HEK293T (cell line): ENCODE data around the gene C3orf52.

ENCODE experiments used
- CTCF ChIA-PET: fragments of 350-600 bp; formaldehyde crosslinking; extraction: SDS; loops from one replicate; lab custom pipeline; 2021; ENCODE audit warnings: antibody characterized with exemption, inconsistent platforms; lab: Yijun Ruan, JAX
- POLR2A ChIA-PET: fragments of 350-600 bp; formaldehyde crosslinking; extraction: SDS; loops from one replicate; lab custom pipeline; 2020; ENCODE audit warnings: antibody characterized with exemption, inconsistent platforms; lab: Yijun Ruan, JAX
- DNase-seq: peaks from one replicate; pipeline ENCODE4 v3.0.0; 2012; ENCODE audit warnings: mixed read lengths; ENCODE audit errors: extremely low spot score
- ARNT ChIP-seq: fragments of 450-650 bp; IDR thresholded peaks from 2 replicates; pipeline ENCODE4 v1.6.1; 2017; ENCODE audit warnings: mild to moderate bottlenecking
- BHLHE40 ChIP-seq: fragments of 450-650 bp; IDR thresholded peaks from 2 replicates; pipeline ENCODE4 v1.6.1; 2016; ENCODE audit warnings: mild to moderate bottlenecking, moderate library complexity, borderline replicate concordance
- CTBP1 ChIP-seq: fragments of 450-650 bp; IDR thresholded peaks from 2 replicates; pipeline ENCODE4 v1.6.1; 2016; ENCODE audit warnings: borderline replicate concordance
- ELF4 ChIP-seq: fragments of 450-650 bp; IDR thresholded peaks from 2 replicates; pipeline ENCODE4 v1.6.1; 2017; ENCODE audit warnings: antibody characterized with exemption
- FOXA1 ChIP-seq: fragments of 450-650 bp; IDR thresholded peaks from 2 replicates; pipeline ENCODE4 v1.6.1; 2016; ENCODE audit warnings: mild to moderate bottlenecking
- FOXK2 ChIP-seq: fragments of 450-650 bp; IDR thresholded peaks from 2 replicates; pipeline ENCODE4 v1.6.1; 2016; ENCODE audit warnings: mild to moderate bottlenecking
- FOXM1 ChIP-seq: fragments of 450-650 bp; IDR thresholded peaks from 2 replicates; pipeline ENCODE4 v1.6.1; 2017; ENCODE audit warnings: mild to moderate bottlenecking, borderline replicate concordance
- HDGF ChIP-seq: fragments of 450-650 bp; IDR thresholded peaks from 2 replicates; pipeline ENCODE4 v1.6.1; 2017; ENCODE audit warnings: antibody characterized with exemption, borderline replicate concordance
- L3MBTL2 ChIP-seq: fragments of 450-650 bp; conservative IDR thresholded peaks from 2 replicates; pipeline ENCODE4 v1.6.1; 2016; ENCODE audit warnings: mild to moderate bottlenecking
- LEF1 ChIP-seq: fragments of 450-650 bp; IDR thresholded peaks from 2 replicates; pipeline ENCODE4 v1.6.1; 2017; ENCODE audit warnings: mild to moderate bottlenecking, borderline replicate concordance
- NFRKB ChIP-seq: fragments of 450-650 bp; IDR thresholded peaks from 2 replicates; pipeline ENCODE4 v1.6.1; 2016; ENCODE audit warnings: mild to moderate bottlenecking, moderate library complexity
- SP1 ChIP-seq: fragments of 450-650 bp; IDR thresholded peaks from 2 replicates; pipeline ENCODE4 v1.6.1; 2017
- SUZ12 ChIP-seq: fragments of 450-650 bp; IDR thresholded peaks from 2 replicates; pipeline ENCODE4 v1.6.1; 2016; ENCODE audit warnings: mild to moderate bottlenecking
- TARDBP ChIP-seq: fragments of 450-650 bp; IDR thresholded peaks from 2 replicates; pipeline ENCODE4 v1.6.1; 2016
- ZNF384 ChIP-seq: fragments of 450-650 bp; IDR thresholded peaks from 2 replicates; pipeline ENCODE4 v1.6.1; 2016
- TF ChIP-seq, protein P1 (sequence below): fragments of 450-650 bp; IDR thresholded peaks from 2 replicates; pipeline ENCODE4 v1.6.1; 2016

C3orf52 gene

DNA sequence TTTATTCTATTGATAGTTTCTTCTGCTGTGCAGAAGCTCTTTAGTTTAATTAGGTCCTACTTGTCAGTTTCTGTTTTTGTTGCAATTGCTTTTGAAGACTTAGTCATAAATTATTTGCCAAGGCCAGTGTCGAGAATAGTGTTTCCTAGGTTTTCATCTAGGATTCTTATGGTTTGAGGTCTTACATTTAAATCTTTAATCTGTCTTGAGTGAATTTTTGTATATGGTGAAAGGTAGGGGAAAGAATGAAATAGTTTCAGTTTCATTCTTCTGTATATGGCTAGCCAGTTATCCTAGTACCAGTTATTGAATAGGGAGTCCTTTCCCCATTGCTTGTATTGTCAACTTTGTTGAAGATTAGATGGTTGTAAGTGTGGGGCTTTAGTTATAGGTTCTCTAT, 57.5 kb downstream of the C3orf52 start:
- TF ChIP-seq FOXA1 (no peak), ZNF384 (no peak), L3MBTL2 (no peak), NFRKB (no peak), ELF4 (no peak), FOXK2 (no peak)
- CTCF ChIA-PET, result no interaction called here
- POLR2A ChIA-PET, result no interaction called here
- DNase-seq, result no peak

DNA sequence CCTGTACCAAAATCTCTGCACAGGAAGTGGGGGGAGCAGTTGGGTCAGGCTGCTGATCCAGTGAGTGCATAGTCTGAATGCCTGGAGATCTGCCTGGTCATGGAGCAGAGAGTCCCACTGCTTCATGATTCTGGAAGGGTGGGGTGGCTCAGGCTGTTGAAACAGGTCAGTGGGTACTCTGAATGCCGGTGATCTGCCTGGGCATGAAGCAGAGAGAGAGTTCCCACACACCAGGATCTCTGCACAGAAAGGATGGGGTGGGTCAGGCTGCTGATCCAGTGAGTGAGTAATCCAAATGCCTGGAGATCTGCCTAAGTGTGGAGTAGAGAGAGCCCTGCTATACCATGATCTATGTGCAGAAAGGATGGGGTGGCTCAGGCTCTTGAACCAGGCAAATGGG, 62.9 kb downstream of the C3orf52 start:
- ChIA-PET POLR2A (no interaction called here), CTCF (no interaction called here)
- DNase-seq, result no peak
- no peak for TF ChIP-seq FOXM1
- TF ChIP-seq NFRKB, result no peak
- no peak for TF ChIP-seq FOXA1
- TF ChIP-seq LEF1, result no peak
- no peak for TF ChIP-seq SP1
- TF ChIP-seq HDGF, result no peak
- no peak for TF ChIP-seq ELF4
- TF ChIP-seq ARNT, result no peak
- TF ChIP-seq, protein P1, sequence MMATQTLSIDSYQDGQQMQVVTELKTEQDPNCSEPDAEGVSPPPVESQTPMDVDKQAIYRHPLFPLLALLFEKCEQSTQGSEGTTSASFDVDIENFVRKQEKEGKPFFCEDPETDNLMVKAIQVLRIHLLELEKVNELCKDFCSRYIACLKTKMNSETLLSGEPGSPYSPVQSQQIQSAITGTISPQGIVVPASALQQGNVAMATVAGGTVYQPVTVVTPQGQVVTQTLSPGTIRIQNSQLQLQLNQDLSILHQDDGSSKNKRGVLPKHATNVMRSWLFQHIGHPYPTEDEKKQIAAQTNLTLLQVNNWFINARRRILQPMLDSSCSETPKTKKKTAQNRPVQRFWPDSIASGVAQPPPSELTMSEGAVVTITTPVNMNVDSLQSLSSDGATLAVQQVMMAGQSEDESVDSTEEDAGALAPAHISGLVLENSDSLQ, result no peak
- no peak for TF ChIP-seq CTBP1
- TF ChIP-seq TARDBP, result no peak
- no peak for TF ChIP-seq ZNF384
- no peak for TF ChIP-seq L3MBTL2
- TF ChIP-seq FOXK2, result no peak
- no peak for TF ChIP-seq BHLHE40
- TF ChIP-seq SUZ12, result no peak

DNA sequence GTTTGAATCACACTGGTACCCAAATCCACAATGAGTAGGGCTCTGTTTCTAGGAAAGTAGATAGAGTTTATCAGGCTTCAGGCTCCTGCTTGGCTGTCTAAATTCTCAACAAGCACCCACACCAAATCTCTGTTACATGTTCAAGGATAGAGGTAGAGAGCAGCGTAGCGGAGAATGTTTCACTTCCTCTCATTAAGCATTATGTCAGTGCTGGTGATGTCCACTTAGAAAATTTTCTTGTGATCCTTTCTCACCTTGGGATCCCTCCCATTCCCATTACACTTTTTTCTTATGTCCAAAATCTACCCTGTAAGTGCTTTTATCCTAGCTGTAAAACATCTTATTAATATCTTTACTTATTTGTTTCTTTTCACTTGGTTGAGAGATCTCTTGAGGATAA, 81.6 kb downstream of the C3orf52 start:
- POLR2A ChIA-PET, result no interaction called here
- no peak for DNase-seq
- CTCF ChIA-PET, result interaction anchor here (0.7 kb wide), 1 partner anchor 104 kb away, joined by 3 read pairs; no protein-coding TSS in a partner anchor
- TF ChIP-seq ZNF384, result no peak
- no peak for TF ChIP-seq TARDBP
- no peak for TF ChIP-seq SP1
- TF ChIP-seq SUZ12, result no peak
- no peak for TF ChIP-seq FOXK2
- TF ChIP-seq, protein P1, result no peak
- TF ChIP-seq FOXM1, result no peak
- TF ChIP-seq L3MBTL2, result no peak
- TF ChIP-seq BHLHE40, result no peak
- TF ChIP-seq CTBP1, result no peak
- TF ChIP-seq HDGF, result no peak
- TF ChIP-seq NFRKB, result no peak
- TF ChIP-seq FOXA1, result no peak
- no peak for TF ChIP-seq LEF1
- no peak for TF ChIP-seq ELF4
- TF ChIP-seq ARNT, result no peak
